ENCODE measurements around the gene RAI14.

Gene RAI14

GRCh38 chr5:34648840-34649158 lies 7.3 kb upstream of the RAI14 start:
- Histone ChIP-seq H3K27ac (no peak overlapping the region), H3K9me3 (ENCODE audit: severe bottlenecking) (peaks cover 7% of the 10 kb centered on the region), H3K36me3 (no peaks in the 10 kb centered on the region), H3K27me3 (ENCODE audit: insufficient read depth, low read depth, severe bottlenecking) (no peaks in the 10 kb centered on the region), H3K4me3 (ENCODE audit: low read depth, low read length) (no peak overlapping the region)
- no peak for TF ChIP-seq CTCF (IDR thresholded peaks at IDR 0.05; ENCODE audit: low read depth, low read length)
- no peak for DNase-seq

GRCh38 chr5:34651791-34652190 lies 4.3 kb upstream of the RAI14 start:
- Histone ChIP-seq H3K27me3 (ENCODE audit: insufficient read depth, low read depth, severe bottlenecking) (no peaks in the 10 kb centered on the region), H3K9me3 (ENCODE audit: severe bottlenecking) (peaks cover 1% of the 10 kb centered on the region), H3K4me3 (ENCODE audit: low read depth, low read length) (no peak overlapping the region), H3K27ac (no peak overlapping the region), H3K36me3 (no peaks in the 10 kb centered on the region)
- TF ChIP-seq CTCF (IDR thresholded peaks at IDR 0.05; ENCODE audit: low read depth, low read length): no peak
- no peak for DNase-seq

- no peak for DNase-seq
- Histone ChIP-seq H3K4me3 (ENCODE audit: low read depth, low read length) (no peak overlapping the region), H3K36me3 (no peaks in the 10 kb centered on the region), H3K27ac (no peak overlapping the region), H3K27me3 (ENCODE audit: insufficient read depth, low read depth, severe bottlenecking) (no peaks in the 10 kb centered on the region), H3K9me3 (ENCODE audit: severe bottlenecking) (no peaks in the 10 kb centered on the region)
- TF ChIP-seq CTCF (IDR thresholded peaks at IDR 0.05; ENCODE audit: low read depth, low read length): no peak
These were observed 3.7 kb upstream of the RAI14 start for GRCh38 chr5:34652466-34652865.

- TF ChIP-seq CTCF (IDR thresholded peaks at IDR 0.05; ENCODE audit: low read depth, low read length): no peak
- no peaks in the 10 kb centered on the region for H3K36me3 ChIP-seq
- H3K9me3 ChIP-seq (ENCODE audit: severe bottlenecking): no peaks in the 10 kb centered on the region
- DNase-seq: no peak
- no peak overlapping the region for H3K27ac ChIP-seq
- H3K4me3 ChIP-seq (ENCODE audit: low read depth, low read length): no peak overlapping the region
- no peaks in the 10 kb centered on the region for H3K27me3 ChIP-seq (ENCODE audit: insufficient read depth, low read depth, severe bottlenecking)
These were observed 3.2 kb upstream of the RAI14 start for GRCh38 chr5:34652914-34653313.

- Histone ChIP-seq H3K36me3 (no peaks in the 10 kb centered on the region), H3K27ac (no peak overlapping the region), H3K9me3 (ENCODE audit: severe bottlenecking) (no peaks in the 10 kb centered on the region), H3K4me3 (ENCODE audit: low read depth, low read length) (no peak overlapping the region), H3K27me3 (ENCODE audit: insufficient read depth, low read depth, severe bottlenecking) (no peaks in the 10 kb centered on the region)
- TF ChIP-seq CTCF (IDR thresholded peaks at IDR 0.05; ENCODE audit: low read depth, low read length): no peak
- no peak for DNase-seq
These were observed 2.4 kb upstream of the RAI14 start for GRCh38 chr5:34653708-34654107.

GRCh38 chr5:34655354-34655991 lies 655 bp upstream of the RAI14 start:
- Histone ChIP-seq H3K27ac (no peak overlapping the region), H3K36me3 (no peaks in the 10 kb centered on the region), H3K9me3 (ENCODE audit: severe bottlenecking) (no peaks in the 10 kb centered on the region), H3K27me3 (ENCODE audit: insufficient read depth, low read depth, severe bottlenecking) (no peaks in the 10 kb centered on the region), H3K4me3 (ENCODE audit: low read depth, low read length) (peak overlapping the region; percentile 89)
- no peak for TF ChIP-seq CTCF (IDR thresholded peaks at IDR 0.05; ENCODE audit: low read depth, low read length)
- peak; percentile 35 for DNase-seq

All from WERI-Rb-1 (cell line).